GM23338 (cell line): ENCODE results near the gene SPATS2. TPM values are rescaled to one million over a fixed set of nuclear protein-coding genes. Genes with fewer than 3 reads are reported as not detected.
"Not testable (repeated sequence)": the region's sequence is repeated elsewhere in the genome, so short reads cannot be mapped to it uniquely, and the experiment has no call there.

Source experiments
- ATAC-seq: fragments of 200-7000 bp; cut with Tn5 transposase; 3 replicates; pipeline ENCODE4 v1.9.1; 2020
- DNase-seq: peaks from one replicate; pipeline ENCODE4 v3.0.0-alpha.2; 2015; ENCODE audit warnings: low spot score
- H2AFZ ChIP-seq: fragments of 200-600 bp; sonication (generic); 2 replicates; pipeline ENCODE4 v1.8.0; 2016; ENCODE audit warnings: antibody characterized with exemption, mild to moderate bottlenecking, moderate library complexity
- H3F3A ChIP-seq: fragments of 200-600 bp; sonication (generic); replicated peaks from 2 replicates; pipeline ENCODE4 v1.8.0; 2017; ENCODE audit warnings: antibody characterized with exemption, mixed run types, low read depth
- H3K27ac ChIP-seq: fragments of 200-600 bp; sonication (generic); 2 replicates; pipeline ENCODE4 v1.6.1; 2016; ENCODE audit warnings: low read depth
- H3K27me3 ChIP-seq: fragments of 200-600 bp; sonication (generic); 2 replicates; pipeline ENCODE4 v1.8.0; 2016; ENCODE audit warnings: mild to moderate bottlenecking, mixed run types, moderate library complexity; ENCODE audit not compliant: insufficient read depth
- H3K36me3 ChIP-seq: fragments of 200-600 bp; sonication (generic); 2 replicates; pipeline ENCODE4 v1.8.0; 2016; ENCODE audit warnings: mild to moderate bottlenecking; ENCODE audit not compliant: insufficient read depth
- H3K4me1 ChIP-seq: fragments of 200-600 bp; sonication (generic); 2 replicates; pipeline ENCODE4 v1.8.0; 2016; ENCODE audit warnings: mild to moderate bottlenecking, moderate library complexity; ENCODE audit not compliant: insufficient read depth
- H3K4me2 ChIP-seq: fragments of 200-600 bp; sonication (generic); 2 replicates; pipeline ENCODE4 v1.7.1; 2017; ENCODE audit warnings: mixed run types
- H3K4me3 ChIP-seq: fragments of 200-600 bp; sonication (generic); 2 replicates; pipeline ENCODE4 v1.6.1; 2016; ENCODE audit warnings: mixed run types
- H3K79me2 ChIP-seq: fragments of 200-600 bp; sonication (generic); replicated peaks from 2 replicates; pipeline ENCODE4 v1.8.0; 2017; ENCODE audit warnings: mild to moderate bottlenecking; ENCODE audit not compliant: insufficient read depth
- H3K9me2 ChIP-seq: fragments of 200-600 bp; sonication (generic); 2 replicates; pipeline ENCODE4 v1.8.0; 2017; ENCODE audit not compliant: insufficient read depth
- H4K20me1 ChIP-seq: fragments of 200-600 bp; sonication (generic); replicated peaks from 2 replicates; pipeline ENCODE4 v1.8.0; 2017; ENCODE audit warnings: mild to moderate bottlenecking; ENCODE audit not compliant: insufficient read depth
- H3K27ac Mint-ChIP-seq: 2 replicates; pipeline ENCODE4 v1.8.0; 2020; ENCODE audit warnings: inconsistent platforms, mild to moderate bottlenecking, moderate library complexity, mixed read lengths
- H3K27me3 Mint-ChIP-seq: 3 replicates; pipeline ENCODE4 v1.8.0; 2022; ENCODE audit warnings: low read depth, mild to moderate bottlenecking, moderate library complexity, mixed read lengths, inconsistent platforms; ENCODE audit not compliant: insufficient read depth, poor library complexity
- H3K36me3 Mint-ChIP-seq: 3 replicates; pipeline ENCODE4 v1.8.0; 2021; ENCODE audit warnings: low read depth, mild to moderate bottlenecking, inconsistent platforms, moderate library complexity, mixed read lengths
- H3K4me1 Mint-ChIP-seq: 3 replicates; pipeline ENCODE4 v1.8.0; 2020; ENCODE audit warnings: mild to moderate bottlenecking, inconsistent platforms, mixed read lengths
- H3K4me3 Mint-ChIP-seq: 3 replicates; pipeline ENCODE4 v1.8.0; 2021; ENCODE audit warnings: moderate library complexity, mild to moderate bottlenecking, inconsistent platforms, mixed read lengths
- H3K9me3 Mint-ChIP-seq: 3 replicates; pipeline ENCODE4 v1.8.0; 2020; ENCODE audit warnings: moderate library complexity, mild to moderate bottlenecking, inconsistent platforms, mixed read lengths
- ETS1 ChIP-seq: IDR thresholded peaks from 2 replicates; pipeline ENCODE4 v1.6.1; 2016; ENCODE audit warnings: antibody characterized with exemption
- EZH2phosphoT487 ChIP-seq: fragments of 200-600 bp; sonication (generic); IDR thresholded peaks from one replicate; pipeline ENCODE4 v1.8.1; 2018; ENCODE audit warnings: antibody characterized with exemption; ENCODE audit not compliant: unreplicated experiment
- NANOG ChIP-seq: IDR thresholded peaks from 2 replicates; pipeline ENCODE4 v1.6.1; 2016; ENCODE audit warnings: antibody characterized with exemption, borderline replicate concordance
- POLR2AphosphoS5 ChIP-seq: IDR thresholded peaks from 2 replicates; pipeline ENCODE4 v1.6.1; 2016; ENCODE audit warnings: antibody characterized with exemption, low read depth
- ZNF114 ChIP-seq: fragments of 250-450 bp; sonication (Bioruptor Pico); IDR thresholded peaks from 2 replicates; pipeline ENCODE4 v1.5.0; 2020; ENCODE audit warnings: mild to moderate bottlenecking, moderate library complexity
- ZNF331 ChIP-seq: fragments of 250-450 bp; sonication (Bioruptor Pico); IDR thresholded peaks from 2 replicates; pipeline ENCODE4 v1.5.0; 2020; ENCODE audit warnings: low read depth, mild to moderate bottlenecking, moderate library complexity
- long read RNA-seq: library from polyadenylated mRNA; unstranded; transcript quantifications from one replicate; pipeline ENCODE4 v2.0.0, GENCODE V29; 2020; ENCODE audit not compliant: unreplicated experiment
- polyA plus RNA-seq: library from polyadenylated mRNA; unstranded; fragments of >200 nt; fragmentation: Nextera tagmentation; extraction: Ambion mirVana; gene quantifications from 2 replicates; pipeline ENCODE4 v1.2.1, GENCODE V29; 2016
- total RNA-seq: library from RNA; depleted of rRNA; stranded (reverse); fragments of >200 nt; shearing (Covaris generic); gene quantifications from 2 replicates; pipeline ENCODE4 v1.2.3, GENCODE V29; 2014; rRNA removed

Gene SPATS2
- total RNA-seq (20.6 and 28.1 TPM in 2 replicates), polyA plus RNA-seq (54.0 and 61.0 TPM in 2 replicates)
- long read RNA-seq, transcript SPATS2-213 (5 exons, 1,061 nt), result major isoform, 7 of 20 reads
- long read RNA-seq, partial matches to known transcripts, result 5 of 20 reads
- long read RNA-seq, other reads (novel, unspliced or antisense), result 5 of 20 reads

DNA sequence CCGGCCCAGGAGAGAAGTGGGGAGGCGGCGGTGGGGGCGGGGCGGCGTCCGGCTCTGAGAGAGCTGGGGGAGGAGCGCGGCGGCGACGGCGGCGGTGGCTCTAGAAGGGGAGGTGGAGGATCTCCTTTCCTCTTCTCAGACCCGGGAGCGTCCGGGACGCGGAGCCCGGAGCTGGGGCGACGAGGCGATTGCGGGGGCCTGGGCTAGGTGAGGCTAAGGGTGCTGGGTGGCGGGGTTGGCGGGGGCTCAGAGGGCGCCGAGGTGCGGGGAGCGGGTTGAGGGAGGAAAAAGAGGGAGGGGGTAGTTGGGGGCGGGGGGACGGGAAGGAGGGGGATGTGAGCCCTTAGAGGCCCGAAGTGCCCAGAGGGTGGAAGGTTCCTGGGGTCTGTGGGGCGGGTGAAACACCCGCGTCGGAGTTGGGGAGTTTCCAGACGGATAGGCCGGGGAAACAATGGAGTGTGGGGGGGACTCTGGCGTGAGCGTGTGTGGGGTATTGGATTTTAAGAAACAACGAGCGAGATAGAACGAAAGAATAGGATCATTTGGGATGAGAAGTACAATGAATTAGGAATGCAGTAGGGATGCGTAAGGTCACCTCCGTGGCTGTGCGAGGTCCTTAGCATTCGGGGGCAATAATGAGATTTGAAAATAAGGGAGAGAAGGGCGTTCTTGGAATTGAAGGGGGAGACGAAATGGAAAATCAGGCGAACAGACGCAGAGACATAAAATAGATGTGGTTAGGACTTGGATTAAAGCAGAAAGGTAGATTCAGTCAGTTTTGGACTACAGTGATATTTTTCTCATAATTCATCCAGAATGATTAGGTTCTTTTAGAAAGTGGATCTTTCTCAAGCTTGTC is at the start of gene SPATS2:
SPATS2 (plus strand) TSS at position 82 of the 859 bp plus-strand sequence. CDS start 93,551 bp downstream, outside the sequence.
- peak within 1 kb of the TSS; percentile 88 for H3K4me3 Mint-ChIP-seq
- no peaks in the 10 kb centered on the region for H3K9me2 ChIP-seq
- H3K79me2 ChIP-seq, result peaks cover 46% of the 10 kb centered on the region
- peaks cover 4% of the 10 kb centered on the region for H4K20me1 ChIP-seq
- peak within 1 kb of the TSS; percentile 92 for H3K27ac ChIP-seq
- H3K4me1 ChIP-seq, result peaks cover 16% of the 10 kb centered on the region
- no peaks in the 10 kb centered on the region for H3K9me3 Mint-ChIP-seq
- peak within 1 kb of the TSS; percentile 95 for H2AFZ ChIP-seq
- peaks cover 29% of the 10 kb centered on the region for H3K4me1 Mint-ChIP-seq
- peak within 1 kb of the TSS; percentile 98 for H3K27ac Mint-ChIP-seq
- no peaks in the 10 kb centered on the region for H3K36me3 ChIP-seq
- peaks cover 7% of the 10 kb centered on the region; the same call in 2 of the 3 replicates for H3K36me3 Mint-ChIP-seq
- peak; percentile 2 for ATAC-seq
- no peak for TF ChIP-seq ETS1
- no peak for TF ChIP-seq ZNF114 (CRISPR knock-in tag)
- TF ChIP-seq EZH2phosphoT487, result no peak
- no peak for TF ChIP-seq ZNF331 (CRISPR knock-in tag)
- no peak for TF ChIP-seq NANOG
- TF ChIP-seq POLR2AphosphoS5, result peak; percentile 35; the same call in 1 of the 2 replicates
- H3K4me2 ChIP-seq, result peak within 1 kb of the TSS; percentile 87
- peaks cover 16% of the 10 kb centered on the region for H3K27me3 Mint-ChIP-seq
- H3K27me3 ChIP-seq, result peaks cover 19% of the 10 kb centered on the region
- H3K4me3 ChIP-seq, result peak within 1 kb of the TSS; percentile 87
- DNase-seq, result peak; percentile 97
- peaks cover 9% of the 10 kb centered on the region for H3F3A ChIP-seq

DNA sequence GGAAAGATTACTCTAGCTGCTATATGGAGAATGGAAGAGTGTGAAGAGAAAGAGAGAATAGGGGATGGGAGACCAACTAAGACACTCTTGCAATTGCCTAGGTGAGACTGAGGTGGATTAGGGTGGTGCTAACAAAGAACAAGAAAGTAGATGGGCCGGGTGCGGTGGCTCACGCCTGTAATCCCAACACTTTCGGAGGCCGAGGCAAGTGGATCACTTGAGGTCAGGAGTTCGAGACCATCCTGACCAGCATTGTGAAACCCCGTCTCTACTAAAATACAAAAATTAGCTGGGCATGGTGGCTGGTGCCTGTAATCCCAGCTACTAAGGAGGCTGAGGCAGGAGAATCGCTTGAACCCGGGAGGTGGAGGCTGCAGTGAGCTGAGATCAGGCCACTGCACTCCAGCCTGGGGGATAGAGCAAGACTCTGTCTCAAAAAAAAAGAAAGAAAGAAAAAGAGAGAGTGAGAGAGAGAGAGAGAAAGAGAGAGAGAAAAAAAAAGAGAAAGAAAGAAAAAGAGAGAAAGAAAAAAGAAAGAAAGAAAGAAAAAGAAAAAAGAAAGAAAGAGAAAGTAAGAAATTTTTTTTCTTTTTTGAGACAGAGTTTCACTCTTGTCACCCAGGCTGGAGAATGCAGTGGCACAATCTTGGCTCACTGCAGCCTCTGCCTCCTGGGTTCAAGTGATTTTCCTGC is 46.7 kb upstream of the SPATS2 start:
- H3K27me3 ChIP-seq, H3K9me3 Mint-ChIP-seq, DNase-seq, H3K27me3 Mint-ChIP-seq, H4K20me1 ChIP-seq, H3F3A ChIP-seq, H3K4me2 ChIP-seq, H3K27ac Mint-ChIP-seq, H2AFZ ChIP-seq, ATAC-seq, H3K4me3 Mint-ChIP-seq, H3K79me2 ChIP-seq, H3K4me3 ChIP-seq, H3K36me3 ChIP-seq, H3K27ac ChIP-seq, H3K9me2 ChIP-seq: not testable (repeated sequence)
- peaks cover 11% of the 10 kb centered on the region; the same call in 1 of the 2 replicates for H3K4me1 ChIP-seq
- Mint-ChIP-seq H3K36me3 (peaks cover 16% of the 10 kb centered on the region; the same call in 2 of the 3 replicates), H3K4me1 (peaks cover 11% of the 10 kb centered on the region)
